Mesothelial cell of epicardium (in vitro differentiated cells): ENCODE measurements around the gene PON2. TPM values are rescaled to one million over a fixed set of nuclear protein-coding genes. Genes with fewer than 3 reads are reported as not detected.

Experiments used
- DNase-seq, 2 experiments: peaks; one replicate each; pipeline ENCODE4 v3.0.0; 2021; ENCODE audit warnings: low spot score in 2 of 2; ENCODE audit not compliant: unreplicated experiment in 2 of 2
- H3K27ac Mint-ChIP-seq: 2 replicates; pipeline ENCODE4 v1.8.0; 2021; ENCODE audit warnings: mixed read lengths
- H3K27me3 Mint-ChIP-seq: 2 replicates; pipeline ENCODE4 v1.8.0; 2021; ENCODE audit warnings: low read depth, mixed read lengths
- H3K36me3 Mint-ChIP-seq: 2 replicates; pipeline ENCODE4 v1.8.0; 2021; ENCODE audit warnings: mixed read lengths
- H3K4me1 Mint-ChIP-seq: 2 replicates; pipeline ENCODE4 v1.8.0; 2021; ENCODE audit warnings: mixed read lengths
- H3K4me3 Mint-ChIP-seq: 2 replicates; pipeline ENCODE4 v1.8.0; 2021; ENCODE audit warnings: mild to moderate bottlenecking, moderate library complexity, mixed read lengths
- H3K9me3 Mint-ChIP-seq: 2 replicates; pipeline ENCODE4 v1.8.0; 2021; ENCODE audit warnings: mixed read lengths
- total RNA-seq: library from RNA; stranded (reverse); gene quantifications from 3 replicates; pipeline ENCODE4 v1.2.1, GENCODE V29; 2021
- TF ChIP-seq, protein P1 (sequence below): fragments of 200-600 bp; sonication (generic); IDR thresholded peaks from one replicate; pipeline ENCODE4 v1.5.0; 2021; ENCODE audit warnings: antibody characterized with exemption; ENCODE audit not compliant: unreplicated experiment

The PON2 gene
- total RNA-seq: 113 to 115 TPM (median 114 TPM) in 3 replicates

DNA sequence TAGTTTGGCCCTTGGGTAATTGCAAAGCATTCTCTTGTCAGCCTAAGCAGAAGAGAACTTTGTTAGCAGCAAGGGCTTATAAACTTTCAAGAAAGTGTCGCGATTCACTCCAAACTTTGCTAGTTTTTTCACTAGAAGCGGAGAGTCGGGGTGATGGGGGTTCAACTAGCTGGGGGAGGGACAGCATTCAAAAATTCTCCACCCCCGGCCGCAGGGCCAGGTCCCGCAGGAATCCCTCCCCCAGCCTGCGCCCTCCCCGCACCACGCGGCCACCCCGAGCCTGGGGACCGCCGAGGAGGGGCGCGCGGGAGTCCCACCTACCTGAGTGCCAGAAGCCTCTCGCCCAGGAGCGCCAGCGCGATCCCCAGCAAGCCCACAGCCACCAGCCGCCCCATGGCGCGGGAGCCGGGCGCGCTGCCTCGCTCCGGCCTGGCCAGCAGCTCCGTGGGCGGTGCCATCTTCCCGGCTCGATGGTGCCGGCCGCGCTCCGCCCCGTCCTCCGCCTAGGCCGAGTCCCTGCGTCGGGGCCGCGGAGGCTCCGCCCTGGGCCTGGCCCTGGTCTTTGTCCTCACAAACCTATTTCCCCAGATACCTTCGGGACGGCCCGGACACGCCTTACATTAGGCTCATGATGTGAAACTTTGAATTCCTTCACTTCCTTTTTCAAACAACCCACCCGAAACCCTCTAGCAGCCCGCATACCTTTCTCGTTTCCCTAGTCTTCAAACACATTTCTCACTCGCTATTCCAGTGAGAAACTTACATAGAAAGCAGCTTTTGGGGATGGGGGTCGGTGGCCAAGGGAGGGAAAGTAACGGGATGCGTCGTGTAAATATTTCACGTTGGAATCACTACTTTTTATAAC is at the start of gene PON2:
Gene PON2, minus strand, starts transcription at position 472 of the 865 bp plus-strand sequence. Its CDS starts 77 bp downstream, at position 395.
- no peaks in the 10 kb centered on the region for H3K27me3 Mint-ChIP-seq
- TF ChIP-seq, protein P1, sequence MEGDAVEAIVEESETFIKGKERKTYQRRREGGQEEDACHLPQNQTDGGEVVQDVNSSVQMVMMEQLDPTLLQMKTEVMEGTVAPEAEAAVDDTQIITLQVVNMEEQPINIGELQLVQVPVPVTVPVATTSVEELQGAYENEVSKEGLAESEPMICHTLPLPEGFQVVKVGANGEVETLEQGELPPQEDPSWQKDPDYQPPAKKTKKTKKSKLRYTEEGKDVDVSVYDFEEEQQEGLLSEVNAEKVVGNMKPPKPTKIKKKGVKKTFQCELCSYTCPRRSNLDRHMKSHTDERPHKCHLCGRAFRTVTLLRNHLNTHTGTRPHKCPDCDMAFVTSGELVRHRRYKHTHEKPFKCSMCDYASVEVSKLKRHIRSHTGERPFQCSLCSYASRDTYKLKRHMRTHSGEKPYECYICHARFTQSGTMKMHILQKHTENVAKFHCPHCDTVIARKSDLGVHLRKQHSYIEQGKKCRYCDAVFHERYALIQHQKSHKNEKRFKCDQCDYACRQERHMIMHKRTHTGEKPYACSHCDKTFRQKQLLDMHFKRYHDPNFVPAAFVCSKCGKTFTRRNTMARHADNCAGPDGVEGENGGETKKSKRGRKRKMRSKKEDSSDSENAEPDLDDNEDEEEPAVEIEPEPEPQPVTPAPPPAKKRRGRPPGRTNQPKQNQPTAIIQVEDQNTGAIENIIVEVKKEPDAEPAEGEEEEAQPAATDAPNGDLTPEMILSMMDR: no peak
- peak; percentile 60 to 82 for DNase-seq
- peak within 1 kb of the TSS; percentile 97 for H3K27ac Mint-ChIP-seq
- H3K4me3 Mint-ChIP-seq: peak within 1 kb of the TSS; percentile 74
- H3K9me3 Mint-ChIP-seq: peaks cover 4% of the 10 kb centered on the region
- H3K36me3 Mint-ChIP-seq: peaks cover 18% of the 10 kb centered on the region
- H3K4me1 Mint-ChIP-seq: peaks cover 20% of the 10 kb centered on the region

DNA sequence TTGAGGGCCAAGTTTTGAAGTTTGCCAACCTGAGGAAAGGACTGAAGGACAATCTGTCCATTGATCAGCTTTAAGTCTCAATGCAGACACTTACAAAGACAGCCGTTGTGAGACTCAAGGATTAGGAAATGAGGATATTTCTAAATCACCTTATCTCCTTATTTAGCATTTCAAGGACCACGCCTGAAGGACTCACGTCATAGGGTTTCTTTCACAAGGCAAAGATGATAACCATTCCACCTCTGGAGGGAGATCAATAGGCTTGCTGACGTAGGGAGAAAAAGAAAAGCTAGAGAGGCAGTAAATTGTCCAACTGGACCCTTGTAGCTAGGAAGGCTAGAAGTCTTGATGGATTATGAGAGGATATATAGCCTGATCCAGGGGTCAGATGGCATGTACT is 47.6 kb upstream of the PON2 start:
- TF ChIP-seq, protein P1: no peak
- no peak overlapping the region for H3K4me3 Mint-ChIP-seq
- no peak for DNase-seq
- H3K9me3 Mint-ChIP-seq: no peaks in the 10 kb centered on the region
- no peaks in the 10 kb centered on the region for H3K36me3 Mint-ChIP-seq
- H3K4me1 Mint-ChIP-seq: peaks cover 14% of the 10 kb centered on the region
- no peaks in the 10 kb centered on the region for H3K27me3 Mint-ChIP-seq
- H3K27ac Mint-ChIP-seq: no peak overlapping the region

DNA sequence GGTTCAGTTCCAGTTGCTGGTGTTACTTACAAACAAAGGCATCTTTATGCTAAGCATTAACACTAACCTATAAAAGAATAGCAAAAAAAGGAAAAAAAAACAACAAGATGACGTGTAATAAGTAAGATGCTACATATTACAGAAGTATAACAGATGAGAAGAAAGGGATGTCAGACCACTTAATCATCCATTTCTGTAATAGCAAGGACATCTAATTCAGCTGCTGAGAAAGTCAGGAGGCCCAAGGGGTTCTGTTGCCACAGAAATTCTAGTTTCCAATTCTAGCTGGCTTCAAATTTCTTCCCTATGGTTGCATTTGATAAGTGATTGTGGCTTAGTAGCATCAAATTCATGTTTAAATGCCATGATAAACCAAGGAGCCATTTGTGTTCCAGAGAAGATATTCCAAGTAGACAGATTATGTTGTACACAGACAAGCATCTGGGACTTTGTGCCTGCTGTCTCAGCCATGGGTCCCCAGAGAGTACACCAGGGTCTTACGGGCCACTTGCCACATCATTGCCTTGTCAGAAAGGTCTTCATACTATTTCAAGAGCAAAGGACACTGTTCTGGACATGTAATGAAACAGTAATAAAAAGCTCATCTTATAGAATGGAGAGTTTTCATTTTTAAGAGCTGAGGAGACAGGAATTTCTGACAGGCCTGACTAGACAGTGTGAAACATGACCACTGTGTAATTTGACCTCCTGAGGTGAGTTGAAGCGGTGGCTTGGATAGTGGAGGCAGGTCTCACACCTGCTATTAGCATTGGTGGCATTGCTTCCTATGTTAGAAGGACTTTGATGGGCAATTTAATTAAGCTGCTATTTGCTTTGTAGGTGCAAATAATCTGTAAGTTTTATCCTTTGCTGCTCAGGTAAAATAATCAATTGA is 46.7 kb upstream of the PON2 start:
- H3K4me1 Mint-ChIP-seq: peaks cover 17% of the 10 kb centered on the region
- TF ChIP-seq, protein P1: no peak
- no peaks in the 10 kb centered on the region for H3K27me3 Mint-ChIP-seq
- no peaks in the 10 kb centered on the region for H3K36me3 Mint-ChIP-seq
- H3K4me3 Mint-ChIP-seq: no peak overlapping the region
- H3K9me3 Mint-ChIP-seq: no peaks in the 10 kb centered on the region
- DNase-seq: no peak
- no peak overlapping the region for H3K27ac Mint-ChIP-seq

DNA sequence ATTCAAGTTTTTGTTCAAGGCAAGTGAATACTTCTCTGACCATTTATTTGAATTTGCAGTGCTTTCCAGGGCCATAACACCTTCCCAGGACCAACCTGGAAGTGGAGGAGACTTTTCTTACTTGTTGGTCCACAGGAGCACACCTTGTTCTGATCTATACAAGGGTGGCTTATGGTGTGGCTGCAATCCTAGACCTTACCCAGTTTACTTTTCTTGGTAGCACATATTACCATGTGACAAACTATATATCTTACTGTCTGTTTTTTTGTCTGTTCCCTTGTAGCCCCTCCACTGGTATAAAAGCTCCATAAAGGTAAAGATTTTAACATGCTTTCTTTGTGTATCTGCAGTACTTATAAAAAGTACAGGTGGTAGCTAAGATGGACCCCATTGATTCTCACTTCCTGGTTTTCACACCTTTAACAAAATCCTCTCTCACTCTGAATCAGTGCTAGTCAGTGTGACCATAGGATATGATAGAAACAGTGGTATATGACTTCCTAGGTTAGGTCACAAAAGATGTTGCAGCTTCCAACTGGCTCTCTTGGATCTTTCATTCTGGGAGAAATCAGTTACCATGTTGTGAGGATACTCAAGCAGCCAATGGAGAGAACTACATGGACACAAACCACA is 45.3 kb upstream of the PON2 start:
- Mint-ChIP-seq H3K4me1 (peaks cover 15% of the 10 kb centered on the region), H3K27ac (no peak overlapping the region), H3K4me3 (no peak overlapping the region), H3K9me3 (no peaks in the 10 kb centered on the region), H3K36me3 (no peaks in the 10 kb centered on the region), H3K27me3 (no peaks in the 10 kb centered on the region)
- TF ChIP-seq, protein P1: no peak
- DNase-seq: no peak

DNA sequence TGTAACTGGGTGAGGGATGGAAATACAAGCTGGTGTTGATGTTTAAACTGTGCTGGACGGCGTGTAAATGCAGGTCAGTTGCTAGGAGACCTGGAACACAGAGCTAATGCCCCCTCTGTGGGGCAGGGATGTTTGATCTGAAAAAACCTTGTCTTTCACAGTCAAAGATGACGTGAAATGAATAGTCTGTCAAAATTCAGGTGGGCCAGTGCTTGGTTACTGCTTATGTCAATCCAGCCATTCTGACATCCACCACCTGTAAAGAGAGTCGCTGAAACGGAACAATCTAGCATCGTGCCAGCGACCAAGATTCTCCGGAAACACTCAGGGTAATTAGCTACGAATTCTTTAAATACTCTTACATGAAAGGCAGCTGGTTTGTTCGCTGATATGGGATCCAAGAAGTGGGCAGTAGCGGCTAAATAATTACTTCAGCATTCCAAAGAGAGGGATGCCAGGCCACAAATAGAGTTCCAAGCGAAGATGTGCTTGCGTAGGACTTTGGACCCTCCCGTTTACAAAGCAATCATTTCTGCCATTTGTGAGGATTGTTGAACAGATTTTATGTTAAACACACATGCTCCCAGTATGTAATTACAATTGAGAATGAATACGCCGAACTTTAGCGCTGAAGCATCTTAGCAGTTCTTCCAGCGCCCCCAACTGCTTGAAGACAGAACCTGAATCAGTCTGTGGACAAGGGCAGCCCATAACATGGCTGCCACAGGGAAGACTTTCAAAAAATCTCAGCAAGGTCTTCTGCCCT is 43.6 kb upstream of the PON2 start:
- no peaks in the 10 kb centered on the region for H3K27me3 Mint-ChIP-seq
- H3K36me3 Mint-ChIP-seq: no peaks in the 10 kb centered on the region
- H3K4me1 Mint-ChIP-seq: peaks cover 15% of the 10 kb centered on the region
- H3K9me3 Mint-ChIP-seq: no peaks in the 10 kb centered on the region
- TF ChIP-seq, protein P1: no peak
- no peak overlapping the region for H3K27ac Mint-ChIP-seq
- no peak for DNase-seq
- H3K4me3 Mint-ChIP-seq: peak overlapping the region; percentile 44
